GM18867 (cell line): ENCODE results near the gene SLC9A8.

Experiments used
- ATAC-seq: cut with Tn5 transposase; IDR thresholded peaks from one replicate; pipeline ENCODE4 v1.9.1; 2021; ENCODE audit warnings: mild to moderate bottlenecking, moderate library complexity; ENCODE audit not compliant: unreplicated experiment

SLC9A8 gene

DNA sequence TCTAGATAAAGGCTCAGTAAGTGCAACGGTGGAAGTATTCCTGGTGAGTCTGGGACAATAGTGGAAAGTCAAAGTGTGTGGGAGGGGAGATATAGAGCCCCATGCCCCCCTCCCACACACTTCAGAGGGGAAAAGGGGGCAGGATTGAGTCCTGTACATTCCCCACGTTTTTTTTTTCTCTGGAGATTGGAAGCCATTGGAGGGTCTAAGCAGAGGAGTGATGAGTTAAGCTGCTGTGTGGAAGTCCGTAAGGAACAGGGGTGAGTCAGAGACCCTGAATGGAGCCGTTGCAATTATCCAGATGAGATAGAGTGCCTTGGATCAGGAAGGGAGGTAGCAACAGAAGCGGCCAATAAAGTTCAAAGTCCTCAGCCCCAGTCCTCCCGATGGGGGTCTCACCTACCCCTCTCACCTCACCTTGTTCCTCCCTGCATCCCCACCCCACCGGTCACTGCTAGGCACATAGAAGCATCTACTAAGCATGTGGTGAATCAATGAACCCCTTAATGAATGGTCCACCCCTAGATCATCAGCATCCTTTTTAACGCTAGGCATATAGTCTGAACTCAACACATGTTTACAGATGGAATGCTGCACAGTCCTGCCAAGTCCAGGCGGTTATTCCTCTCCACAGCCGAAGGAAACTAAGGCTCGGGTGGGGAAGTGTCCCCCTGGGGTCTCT lies 662 bp upstream of the SLC9A8 start:
- ATAC-seq = no peak

DNA sequence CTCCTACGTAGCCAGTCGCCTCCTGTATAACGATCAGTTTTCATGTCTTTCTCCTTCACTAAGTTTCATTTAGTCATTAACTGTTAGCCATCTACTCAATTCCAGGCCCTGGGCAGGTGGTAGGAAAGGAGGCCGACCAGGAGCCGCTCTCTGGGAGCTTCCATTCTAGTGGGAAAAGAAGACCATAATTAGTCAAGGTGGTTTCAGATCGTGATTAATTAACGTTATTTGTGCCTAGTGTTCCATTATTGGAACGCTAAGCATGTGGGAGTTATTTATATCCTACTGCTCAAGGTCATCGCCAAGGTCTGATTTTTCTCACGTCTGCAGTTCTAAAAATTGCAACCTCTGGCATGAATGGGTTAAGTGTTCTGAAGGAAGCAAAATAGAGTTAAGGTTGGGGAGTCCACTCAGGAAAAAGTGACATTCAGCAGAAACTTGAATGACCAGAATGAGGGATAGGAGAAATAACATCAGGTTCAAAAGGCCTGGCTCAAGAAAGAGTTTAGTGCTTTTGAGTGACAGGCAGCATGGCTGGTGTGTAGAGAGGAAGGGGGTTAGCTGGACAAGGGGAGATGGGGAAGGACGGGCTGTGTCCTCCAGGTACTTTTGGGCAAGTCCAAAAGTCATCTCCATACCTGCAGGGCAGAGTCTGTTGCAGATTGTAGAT lies 812 bp downstream of the SLC9A8 start:
- no peak for ATAC-seq

DNA sequence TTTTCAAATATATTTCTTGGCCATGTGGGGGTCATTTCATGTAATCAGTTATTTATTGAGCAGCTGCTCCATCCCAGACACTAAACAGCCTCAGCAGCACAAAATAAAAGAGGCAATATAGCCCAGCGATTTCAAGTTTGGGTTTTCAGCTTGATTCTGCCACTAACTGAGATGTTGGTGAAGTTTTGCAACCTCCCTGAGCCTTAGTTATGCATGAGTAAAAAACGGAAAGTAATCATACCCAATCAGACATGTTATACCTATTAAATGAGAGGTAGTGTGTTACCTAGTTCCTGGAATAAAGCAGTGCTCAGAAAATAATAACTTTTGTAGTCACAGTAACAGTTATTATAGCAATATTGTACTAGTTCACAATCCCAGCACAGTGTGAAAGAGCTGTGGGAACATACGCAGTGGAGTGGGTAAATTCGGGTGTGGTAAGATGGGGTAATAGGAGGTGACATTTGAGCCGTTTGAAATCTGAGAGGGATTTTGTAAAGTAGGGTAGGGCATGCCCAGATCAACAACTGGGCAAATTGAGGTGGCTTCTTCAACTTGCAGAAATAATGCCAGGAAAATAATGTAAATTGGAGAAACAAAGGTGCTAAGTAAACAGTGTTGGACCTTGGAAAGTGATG lies 1.5 kb downstream of the SLC9A8 start:
- no peak for ATAC-seq

DNA sequence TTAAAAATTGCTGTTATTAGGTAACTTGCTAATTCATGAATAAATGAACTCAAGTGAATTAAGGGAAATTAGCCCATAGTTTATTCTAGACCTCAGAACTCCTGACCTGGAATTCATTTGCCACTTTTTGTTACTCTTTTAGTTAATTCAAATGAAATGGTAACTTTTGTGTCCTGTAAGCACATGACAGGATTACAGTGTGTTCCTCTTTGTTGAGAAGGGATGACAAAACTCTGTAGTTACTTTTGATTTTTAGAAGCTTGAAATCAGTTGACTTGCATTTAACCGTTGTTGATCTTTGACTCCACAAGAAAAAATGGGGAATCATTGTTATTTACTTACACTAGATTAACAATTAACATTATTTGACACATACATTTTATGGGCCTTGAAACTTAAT lies 6.2 kb downstream of the SLC9A8 start:
- no peak for ATAC-seq

DNA sequence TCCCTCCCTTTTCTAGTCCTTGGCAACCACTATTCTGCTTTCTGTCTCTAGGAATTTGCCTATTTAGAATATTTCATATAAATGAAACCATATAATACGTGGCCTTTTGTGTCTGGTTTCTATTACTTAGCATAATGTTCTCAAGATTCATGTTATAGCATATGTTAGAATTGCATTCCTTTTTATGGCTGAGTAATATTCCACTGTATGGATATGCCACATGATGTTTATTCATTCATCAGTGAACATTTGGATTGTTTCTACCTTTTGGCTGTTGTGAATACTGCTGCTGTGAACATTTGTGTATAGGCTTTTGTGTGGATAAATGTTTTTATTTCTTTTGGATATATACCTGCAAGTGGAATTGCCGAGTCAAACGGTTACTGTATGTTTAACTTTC lies 7.1 kb downstream of the SLC9A8 start:
- ATAC-seq = no peak

DNA sequence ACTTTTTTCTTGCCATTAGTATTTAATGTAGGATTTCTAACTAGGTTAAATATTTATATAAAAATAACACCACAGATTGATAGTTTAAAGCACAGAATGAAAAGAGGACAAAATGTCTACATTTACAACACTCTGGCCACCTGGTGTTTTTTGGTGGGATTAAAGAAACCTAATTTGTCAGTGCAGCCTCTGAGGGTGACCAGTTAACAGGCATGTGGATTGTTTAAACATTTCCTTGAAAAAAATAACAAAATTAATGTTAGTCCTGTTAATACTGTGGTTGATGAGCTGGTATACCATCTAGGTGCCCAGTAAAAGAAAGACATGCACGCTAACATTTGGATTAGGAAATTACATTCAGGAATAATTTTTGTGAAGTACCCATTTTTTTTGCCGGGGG lies 8.8 kb downstream of the SLC9A8 start:
- ATAC-seq = no peak

DNA sequence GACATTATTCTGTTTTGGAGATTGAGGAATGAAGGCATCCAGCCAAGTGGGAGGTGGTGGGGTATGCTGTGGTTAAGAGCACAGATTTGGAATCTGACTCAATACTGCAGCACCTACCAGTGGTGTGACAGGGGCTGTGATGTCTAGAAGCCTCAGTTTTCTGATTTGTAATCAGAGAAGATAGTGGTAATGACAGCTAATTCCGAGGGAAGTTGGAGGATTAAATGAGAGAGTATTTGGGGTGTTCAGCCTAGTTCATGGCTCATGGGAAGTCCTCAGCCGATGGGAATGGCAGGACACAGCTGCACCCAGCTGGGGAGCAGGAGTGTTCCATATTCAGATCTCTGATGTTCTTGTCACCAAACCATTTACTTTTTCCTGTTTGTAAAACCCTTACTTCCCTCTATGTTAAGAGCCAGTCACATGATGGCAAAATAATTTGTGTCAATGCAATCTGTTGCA lies 9.3 kb downstream of the SLC9A8 start:
- ATAC-seq = no peak

DNA sequence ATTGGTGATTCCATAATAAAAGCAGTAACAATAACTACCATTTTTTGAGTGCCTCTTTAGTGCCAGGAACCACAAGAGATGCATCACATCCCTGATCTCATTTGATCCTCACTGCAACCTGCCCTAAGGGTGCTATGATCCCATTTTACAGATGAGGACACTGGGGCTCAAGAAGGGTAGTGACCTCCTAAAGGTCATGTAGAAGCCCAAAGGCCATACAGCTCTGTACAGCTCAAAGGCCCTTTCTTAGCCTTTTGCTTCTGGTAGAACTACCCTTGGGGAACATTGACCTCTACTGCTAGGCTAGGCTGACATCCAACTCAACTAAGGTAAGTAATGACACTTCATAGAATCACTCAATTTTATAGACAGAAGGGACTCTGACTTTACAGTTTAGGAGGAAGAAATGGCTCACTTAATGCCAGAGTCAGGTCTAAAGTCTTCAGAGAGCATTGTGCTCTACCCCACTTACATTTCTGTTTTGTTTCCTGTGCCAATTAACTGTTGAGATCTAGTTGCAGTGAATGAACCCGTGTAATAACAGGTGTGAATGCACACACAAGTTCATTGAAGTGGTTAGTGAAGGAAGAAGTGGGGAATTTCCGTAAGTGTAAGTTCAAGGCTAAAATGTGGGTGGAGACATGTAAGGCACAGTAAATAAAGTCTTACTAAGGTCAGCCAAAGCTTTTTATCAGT lies 10.7 kb downstream of the SLC9A8 start:
- no peak for ATAC-seq

DNA sequence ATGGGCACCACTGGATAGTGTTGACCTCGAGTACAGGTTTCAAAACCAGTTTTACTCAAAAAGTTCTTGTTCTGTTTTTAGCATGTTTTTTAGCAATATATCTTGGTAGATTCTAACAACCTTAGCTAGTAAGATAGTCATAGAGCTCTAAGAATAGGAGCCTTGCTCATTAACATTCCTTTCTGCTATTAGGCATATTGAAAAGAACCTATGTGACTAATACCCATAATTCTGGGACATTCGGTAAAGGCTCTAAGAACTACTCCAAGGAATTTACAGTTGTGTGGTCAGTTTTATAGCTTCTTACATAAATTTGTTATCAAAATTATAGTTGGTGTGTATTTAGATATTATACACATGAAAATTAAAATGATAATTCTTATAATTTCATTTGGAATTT lies 11.6 kb downstream of the SLC9A8 start:
- no peak for ATAC-seq

DNA sequence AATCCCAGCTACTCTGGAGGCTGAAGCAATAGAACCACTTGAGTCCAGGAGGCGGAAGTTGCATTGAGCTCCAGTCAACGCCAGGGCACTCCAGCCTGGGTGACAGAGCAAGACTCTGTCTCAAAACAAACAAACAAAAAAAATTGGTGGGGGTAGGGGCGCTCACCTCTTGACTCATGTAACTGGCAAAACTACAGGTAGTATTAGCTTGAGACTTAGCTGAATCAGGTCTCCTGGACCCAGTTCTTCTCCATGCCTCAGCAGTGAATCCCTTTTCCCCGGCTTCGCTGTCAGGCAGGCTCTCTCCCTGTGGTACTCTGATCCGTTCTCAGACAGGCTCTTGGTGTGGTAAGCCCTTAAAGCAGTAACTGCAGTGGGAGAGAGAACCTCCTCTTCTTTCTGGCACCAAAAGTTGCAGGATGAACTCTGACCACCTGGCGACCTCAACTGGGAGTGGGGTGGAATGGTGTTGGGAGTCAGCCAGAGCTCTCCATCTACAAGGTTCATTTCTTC lies 12.9 kb downstream of the SLC9A8 start:
- ATAC-seq = no peak

DNA sequence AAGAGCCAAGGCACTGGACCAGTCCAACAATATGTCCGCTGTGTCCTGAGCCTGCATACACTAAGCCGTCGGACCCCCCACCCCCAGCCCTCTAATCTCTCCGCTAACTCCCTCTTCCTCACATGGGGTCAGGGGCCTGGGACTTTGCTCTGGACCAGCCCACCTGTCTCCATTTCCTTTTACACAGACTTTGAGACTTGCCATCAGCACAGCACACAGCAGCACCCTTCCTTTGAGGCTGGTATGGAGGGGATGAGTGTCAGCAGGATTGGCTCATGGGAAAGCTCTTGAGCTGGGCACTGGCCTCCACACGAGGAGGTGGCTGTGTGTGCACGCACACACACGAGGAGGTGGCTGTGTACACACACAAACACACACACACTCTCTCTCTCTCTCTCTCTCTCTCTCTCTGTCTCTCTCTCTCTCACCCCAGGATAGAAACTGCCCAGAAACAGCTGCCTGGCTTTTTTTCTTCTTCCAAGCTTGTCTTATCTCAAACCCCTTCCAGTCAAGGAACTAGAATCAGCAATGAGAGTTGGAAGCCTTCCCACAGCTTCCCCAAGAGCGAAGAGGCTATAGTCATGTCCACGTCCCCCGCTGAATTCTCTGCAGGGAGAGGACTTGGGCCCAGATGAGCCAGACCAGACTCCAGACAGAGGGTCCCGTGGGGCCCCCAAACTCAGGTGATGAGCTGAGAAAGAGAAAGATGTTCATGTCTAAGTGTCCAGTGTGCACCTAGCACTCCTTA lies 18.6 kb downstream of the SLC9A8 start:
- ATAC-seq = no peak

DNA sequence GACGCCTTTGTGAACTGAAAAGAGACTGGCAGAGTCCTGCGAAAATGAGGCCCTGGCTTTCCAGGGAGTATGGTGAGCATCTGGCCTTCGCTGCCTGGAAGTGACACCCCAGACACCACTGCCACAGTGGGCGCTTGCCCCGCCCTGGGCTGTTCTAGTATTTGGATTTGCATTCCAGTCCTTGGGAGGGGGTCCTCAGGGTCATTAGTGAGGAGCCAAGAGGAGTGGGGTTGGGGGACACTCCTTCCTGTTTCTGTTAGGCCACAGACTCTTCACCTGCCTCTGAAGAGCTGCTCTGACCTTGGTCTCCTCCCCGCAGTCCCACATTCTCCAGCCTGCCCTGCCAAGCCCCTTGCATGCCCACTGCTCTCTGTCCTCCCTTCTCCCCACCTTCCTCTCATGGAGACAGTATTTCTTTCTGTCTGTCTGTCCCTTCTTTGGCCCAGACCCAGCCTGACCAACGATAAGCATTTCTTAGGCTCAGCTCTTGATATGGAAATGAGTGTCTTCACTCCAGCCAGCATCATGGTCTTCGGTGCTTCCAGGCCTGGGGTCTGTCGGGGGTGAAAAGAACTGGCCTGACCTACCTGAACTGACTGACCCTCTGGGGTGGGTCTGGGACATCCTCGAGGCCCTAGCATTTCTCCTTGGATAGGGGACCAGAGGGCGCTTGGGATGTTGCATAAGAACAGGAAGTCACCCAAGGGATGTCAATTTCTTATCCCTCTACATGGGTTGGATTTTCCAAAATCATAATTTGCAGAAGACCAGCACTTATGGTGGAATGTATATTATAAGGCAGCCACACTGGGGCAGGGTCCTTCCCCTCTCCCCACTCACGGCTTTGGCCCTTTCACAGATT lies 19.4 kb downstream of the SLC9A8 start:
- ATAC-seq = no peak

DNA sequence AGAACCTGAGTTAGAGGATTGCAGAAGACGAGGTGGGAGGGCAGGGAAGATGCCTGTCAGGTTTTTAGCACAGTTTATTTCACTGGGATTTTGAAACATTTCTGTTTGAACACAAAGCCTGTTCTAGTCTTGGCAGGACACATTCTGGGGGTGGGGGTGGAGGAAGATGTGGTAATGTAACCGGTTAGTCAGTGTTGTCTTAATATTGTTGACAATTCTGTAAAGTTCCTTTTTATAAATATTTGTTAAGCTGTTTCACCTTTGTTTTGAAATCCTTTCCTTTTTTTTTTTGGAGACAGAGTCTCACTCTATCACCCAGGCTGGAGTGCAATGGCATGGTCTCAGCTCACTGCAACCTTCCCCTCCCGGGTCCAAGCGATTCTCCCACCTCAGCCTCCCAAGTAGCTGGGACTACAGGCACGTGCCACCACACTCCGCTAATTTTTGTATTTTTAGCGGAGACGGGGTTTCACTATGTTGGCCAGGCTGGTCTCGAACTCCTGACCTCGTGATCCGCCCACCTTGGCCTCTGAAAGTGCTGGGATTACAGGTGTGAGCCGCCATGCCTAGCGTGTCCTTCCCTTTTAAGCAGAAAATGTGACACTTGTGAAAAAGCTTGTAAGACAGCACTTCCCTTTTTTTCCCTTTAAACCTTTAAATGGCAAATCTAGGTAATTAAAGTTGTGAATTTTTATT lies 20.2 kb downstream of the SLC9A8 start:
- ATAC-seq = no peak

DNA sequence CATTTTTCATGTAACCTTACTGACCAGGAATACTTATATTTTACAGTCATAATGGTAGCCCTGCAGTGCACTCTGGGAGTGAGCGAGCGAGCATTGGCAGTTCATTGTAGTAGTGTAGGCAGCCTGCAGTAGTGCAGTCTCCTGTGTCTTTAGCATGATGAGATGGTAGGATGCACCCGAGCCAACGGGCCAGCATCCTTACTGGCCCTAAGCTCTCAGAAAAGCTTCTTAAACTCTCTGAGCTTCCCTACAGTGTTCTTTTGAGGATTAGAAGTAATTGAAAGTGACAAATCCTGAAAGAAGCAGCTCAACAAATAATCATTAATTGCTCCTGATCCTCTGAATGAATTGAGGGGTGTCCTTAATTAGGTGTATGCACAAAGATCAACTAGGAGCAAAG lies 20.9 kb downstream of the SLC9A8 start:
- no peak for ATAC-seq

DNA sequence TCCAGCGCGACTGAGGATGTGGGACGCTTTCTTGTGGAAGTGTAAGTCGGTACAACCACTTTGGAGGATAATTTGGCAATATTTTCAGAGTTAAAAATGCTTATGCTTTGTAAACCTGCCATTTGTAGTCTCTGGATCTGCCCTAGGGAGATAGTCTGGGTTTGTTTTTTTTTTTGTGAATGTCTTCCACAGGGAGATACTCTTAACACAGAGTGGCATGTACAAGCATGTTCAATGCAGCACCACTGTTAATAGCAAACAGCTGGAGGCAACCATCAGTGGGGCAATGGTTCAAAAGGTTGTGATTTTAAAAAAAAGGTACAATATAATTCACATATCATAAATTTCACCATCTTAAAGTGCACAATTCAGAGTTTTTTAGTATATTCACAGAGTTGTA lies 22.4 kb downstream of the SLC9A8 start:
- ATAC-seq = no peak

DNA sequence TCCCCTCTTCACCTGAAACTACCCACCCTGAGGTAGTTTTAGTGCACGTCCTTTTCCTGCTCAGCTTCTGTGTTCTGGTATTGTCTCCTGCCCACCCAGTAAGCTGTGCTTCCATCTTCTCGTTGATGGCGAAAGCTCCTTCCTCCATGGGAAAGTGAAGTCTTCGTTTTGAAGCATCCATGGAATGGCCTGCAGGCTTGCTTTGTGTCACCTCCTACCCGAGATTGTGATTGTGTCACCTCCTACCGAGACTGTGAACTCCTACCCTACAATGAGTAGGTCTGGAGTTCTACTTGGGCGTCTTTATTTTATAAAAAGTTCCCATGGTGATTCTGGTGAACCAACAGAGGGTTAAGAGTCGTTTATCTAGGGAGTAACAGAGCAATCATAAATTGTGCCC lies 25.9 kb downstream of the SLC9A8 start:
- no peak for ATAC-seq

DNA sequence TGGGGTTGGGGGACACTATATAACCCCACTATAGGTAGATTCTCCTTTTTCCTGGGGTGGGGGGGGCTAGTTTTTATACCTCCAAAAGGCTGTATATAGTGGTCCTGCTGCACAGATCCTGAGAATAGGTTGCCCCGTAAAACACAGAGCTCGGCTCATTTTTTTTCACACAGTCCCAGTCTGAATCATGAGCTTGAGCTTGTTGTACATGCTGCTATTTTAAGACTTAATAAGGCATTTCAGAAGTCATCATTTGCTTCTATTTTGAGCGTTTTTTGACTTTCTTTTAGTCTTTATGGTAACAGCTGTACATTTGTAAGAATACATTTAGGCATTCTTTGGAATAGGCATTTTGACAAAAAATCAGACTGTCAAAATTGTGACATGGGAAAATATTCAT lies 30.5 kb downstream of the SLC9A8 start:
- no peak for ATAC-seq

DNA sequence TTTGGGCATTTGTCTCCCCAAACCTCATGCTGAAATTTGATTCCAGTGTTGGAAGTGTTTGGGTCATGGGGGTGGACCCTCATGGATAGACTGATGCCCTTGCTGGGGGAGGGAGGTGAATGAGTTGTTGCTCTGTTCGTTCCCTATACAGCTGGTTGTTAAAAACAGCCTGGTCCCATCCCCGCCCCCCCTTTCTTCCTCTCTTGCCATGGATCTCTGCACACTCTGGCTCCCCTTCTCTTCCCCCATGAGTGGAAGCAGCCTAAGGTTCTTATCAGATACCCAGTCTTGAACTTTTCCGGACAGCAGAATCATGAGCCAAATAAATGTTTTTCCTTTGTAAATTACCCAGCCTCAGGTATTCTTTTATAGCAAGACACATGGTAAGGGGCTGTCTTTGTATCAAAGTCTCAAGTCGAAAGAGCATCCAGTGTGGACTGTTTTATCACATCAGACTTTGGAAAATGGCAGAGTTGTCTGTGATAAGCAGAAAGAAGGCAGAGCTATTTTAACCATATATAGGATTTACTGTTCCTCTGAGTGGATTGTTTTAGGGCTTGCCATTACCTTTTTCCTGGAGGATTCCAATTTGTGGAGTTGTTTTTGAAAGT lies 31.2 kb downstream of the SLC9A8 start:
- ATAC-seq = no peak

DNA sequence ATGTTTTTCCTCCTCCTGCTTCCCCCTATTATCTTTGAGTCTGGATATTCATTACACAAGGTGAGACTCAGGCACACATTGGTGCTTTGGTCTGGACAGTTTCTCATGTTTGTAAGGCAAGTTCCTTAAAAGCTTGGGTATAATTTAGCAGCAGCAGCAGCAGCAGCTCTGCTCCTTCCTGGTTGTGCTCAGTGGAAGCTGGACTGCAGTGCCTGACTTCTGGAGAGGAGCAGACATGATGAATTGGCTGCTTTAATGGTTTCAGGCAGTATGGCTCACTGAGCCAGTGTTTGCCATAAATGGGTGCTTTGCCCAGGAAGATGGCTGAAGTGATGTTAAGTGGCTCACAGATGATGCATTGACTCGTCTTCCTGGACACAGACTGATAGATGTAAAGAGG lies 32.4 kb downstream of the SLC9A8 start:
- ATAC-seq = no peak
